Right atrium auricular region (tissue), 2 donors: ENCODE results near the gene ADARB2. TPM values are rescaled to one million over a fixed set of nuclear protein-coding genes. Genes with fewer than 3 reads are reported as not detected.

Experiments used
- DNase-seq: peaks from one replicate; pipeline ENCODE4 v3.0.0-alpha.2; 2019; ENCODE audit warnings: low spot score
- H3K27ac ChIP-seq, 2 donors: fragments of 200-600 bp; sonication (generic); 1 replicate in 1 of 2; 2 replicates in 1 of 2; pipeline ENCODE4 v1.5.1; 2016 to 2019
- H3K27me3 ChIP-seq, 2 donors: fragments of 200-600 bp; sonication (generic); one replicate each; pipeline versions ENCODE4 v1.5.1 to v1.6.0; 2017 to 2019
- H3K36me3 ChIP-seq: fragments of 200-600 bp; sonication (generic); one replicate; pipeline ENCODE4 v1.5.1; 2016
- H3K4me1 ChIP-seq, 2 donors: fragments of 200-600 bp; sonication (generic); one replicate each; pipeline versions ENCODE4 v1.5.1 to v1.6.0; 2017 to 2019
- H3K4me3 ChIP-seq, 2 donors: fragments of 200-600 bp; sonication (generic); 1 replicate in 1 of 2; 2 replicates in 1 of 2; pipeline ENCODE4 v1.5.1; 2017 to 2019; ENCODE audit warnings: mild to moderate bottlenecking in 1 of 2, moderate library complexity in 1 of 2
- H3K9me3 ChIP-seq, 2 donors: fragments of 200-600 bp; sonication (generic); one replicate each; pipeline ENCODE4 v1.5.1; 2019
- total RNA-seq, 2 donors: library from RNA; depleted of rRNA; stranded (reverse); fragments of >200 nt; gene quantifications; one replicate each; pipeline ENCODE4 v1.1.0, GENCODE V29; 2016
- TF ChIP-seq, protein P1 (sequence below), 2 donors: fragments of 200-600 bp; sonication (generic); IDR thresholded peaks; one replicate each; pipeline ENCODE4 v1.5.1; 2019; ENCODE audit warnings: antibody characterized with exemption in 2 of 2

Gene ADARB2
- total RNA-seq, 2 donors from 2014 or later, result 0.33 to 0.71 TPM

DNA sequence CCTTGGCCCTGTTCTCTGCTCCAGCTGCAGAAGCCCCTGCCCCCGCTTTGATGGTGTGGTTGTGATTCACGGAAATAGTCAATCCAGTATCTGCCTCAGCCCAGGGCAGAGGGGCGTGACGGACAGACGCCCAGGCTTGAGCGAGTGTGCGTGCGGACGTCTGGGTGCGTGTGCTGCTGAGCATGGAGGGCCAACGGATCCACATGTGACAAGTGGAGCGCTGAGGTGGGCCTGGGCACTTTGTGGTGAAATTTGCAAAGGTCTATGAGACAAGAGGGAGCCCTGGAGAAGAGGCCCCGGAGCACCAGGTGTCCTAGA lies 586.7 kb downstream of the ADARB2 start:
- DNase-seq, result no peak

DNA sequence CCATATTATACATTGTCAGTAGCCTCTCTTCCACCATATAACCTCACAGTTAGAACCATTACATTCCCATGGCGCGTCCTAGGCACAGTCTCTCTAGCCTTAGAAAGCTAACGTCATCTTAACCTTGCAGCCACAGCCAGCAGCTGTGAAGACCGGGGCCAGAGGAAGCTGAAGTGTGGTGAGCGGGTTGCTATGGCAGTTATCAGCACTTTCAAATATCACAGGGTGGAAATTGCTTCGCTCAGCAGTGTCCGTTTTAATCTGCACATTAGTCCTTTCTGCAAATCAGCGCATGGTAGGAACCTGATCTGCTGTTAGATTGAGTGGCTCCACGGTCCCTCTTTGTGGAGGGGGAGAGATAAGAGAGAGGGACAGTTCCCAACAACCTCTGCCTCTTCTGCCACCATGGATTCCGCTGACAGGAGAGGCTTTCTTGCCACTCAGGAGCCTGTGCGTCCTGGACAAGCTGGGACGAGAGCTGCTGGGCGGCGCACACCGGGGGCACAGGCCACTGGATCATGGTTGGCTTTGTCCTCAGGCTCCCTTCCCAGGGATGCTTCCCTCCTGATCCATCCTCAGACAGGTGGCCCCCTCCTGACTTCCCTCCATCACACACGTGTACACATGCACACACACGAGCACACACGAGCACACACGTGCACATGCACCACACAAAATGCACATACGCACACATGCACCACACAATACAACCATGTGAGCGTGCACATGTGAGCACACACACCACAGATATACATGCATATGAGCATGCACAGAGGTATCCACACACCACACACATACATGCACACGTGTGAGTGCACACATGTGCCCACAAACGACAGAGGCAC lies 587.3 kb downstream of the ADARB2 start:
- Histone ChIP-seq H3K27ac (no peak overlapping the region), H3K9me3 (peaks cover 0 to 17% of the 10 kb centered on the region in 2 donors), H3K27me3 (no peaks in the 10 kb centered on the region), H3K36me3 (no peaks in the 10 kb centered on the region), H3K4me1 (peaks cover 0 to 7% of the 10 kb centered on the region in 2 donors), H3K4me3 (no peak overlapping the region)
- DNase-seq, result peak; percentile 54
- TF ChIP-seq, protein P1, sequence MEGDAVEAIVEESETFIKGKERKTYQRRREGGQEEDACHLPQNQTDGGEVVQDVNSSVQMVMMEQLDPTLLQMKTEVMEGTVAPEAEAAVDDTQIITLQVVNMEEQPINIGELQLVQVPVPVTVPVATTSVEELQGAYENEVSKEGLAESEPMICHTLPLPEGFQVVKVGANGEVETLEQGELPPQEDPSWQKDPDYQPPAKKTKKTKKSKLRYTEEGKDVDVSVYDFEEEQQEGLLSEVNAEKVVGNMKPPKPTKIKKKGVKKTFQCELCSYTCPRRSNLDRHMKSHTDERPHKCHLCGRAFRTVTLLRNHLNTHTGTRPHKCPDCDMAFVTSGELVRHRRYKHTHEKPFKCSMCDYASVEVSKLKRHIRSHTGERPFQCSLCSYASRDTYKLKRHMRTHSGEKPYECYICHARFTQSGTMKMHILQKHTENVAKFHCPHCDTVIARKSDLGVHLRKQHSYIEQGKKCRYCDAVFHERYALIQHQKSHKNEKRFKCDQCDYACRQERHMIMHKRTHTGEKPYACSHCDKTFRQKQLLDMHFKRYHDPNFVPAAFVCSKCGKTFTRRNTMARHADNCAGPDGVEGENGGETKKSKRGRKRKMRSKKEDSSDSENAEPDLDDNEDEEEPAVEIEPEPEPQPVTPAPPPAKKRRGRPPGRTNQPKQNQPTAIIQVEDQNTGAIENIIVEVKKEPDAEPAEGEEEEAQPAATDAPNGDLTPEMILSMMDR (IDR thresholded peaks at IDR 0.05), result no peak

More for the DNA sequence above, 586.7 kb downstream of the ADARB2 start:
- H3K4me3 ChIP-seq, result no peak overlapping the region
- no peak overlapping the region for H3K27ac ChIP-seq
- TF ChIP-seq, protein P1 (IDR thresholded peaks at IDR 0.05), result no peak
- H3K27me3 ChIP-seq, result no peaks in the 10 kb centered on the region
- no peaks in the 10 kb centered on the region for H3K36me3 ChIP-seq
- H3K9me3 ChIP-seq, result peaks cover 0 to 11% of the 10 kb centered on the region in 2 donors
- peaks cover 0 to 7% of the 10 kb centered on the region in 2 donors for H3K4me1 ChIP-seq

DNA sequence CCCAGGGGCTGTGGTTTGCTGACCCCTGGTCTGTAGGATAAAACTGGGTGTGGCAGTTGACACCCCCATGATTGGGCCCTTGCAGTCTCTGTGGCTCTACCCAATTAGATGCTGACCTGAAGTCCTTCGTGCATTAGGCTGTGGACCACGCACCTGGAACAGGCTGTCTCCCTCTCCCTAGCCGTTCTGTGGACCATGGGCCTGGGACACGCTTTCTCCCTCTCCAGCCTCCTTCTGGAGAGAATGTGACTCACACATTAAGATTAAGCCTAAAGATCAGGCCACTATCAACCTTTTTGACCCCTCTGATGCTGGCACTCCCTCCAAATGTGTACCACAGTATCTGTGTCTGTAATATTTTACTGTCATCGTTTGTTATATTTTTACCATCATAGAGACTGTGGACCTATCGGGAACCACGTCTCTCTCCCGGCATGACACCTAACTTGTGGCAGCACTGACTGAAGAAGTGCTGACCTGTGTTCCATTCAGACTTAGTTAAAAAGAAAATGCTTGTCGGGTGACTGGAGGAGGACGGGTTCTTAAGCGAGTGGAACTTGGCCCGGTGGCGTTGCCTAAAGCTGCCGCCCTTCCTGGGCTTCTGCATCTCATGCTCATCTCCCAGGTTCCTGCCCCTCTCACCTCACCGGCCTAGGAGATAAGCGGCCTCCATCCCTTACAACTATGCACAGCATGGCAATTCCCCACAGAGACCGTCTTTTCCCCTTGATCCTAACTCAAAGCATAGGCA lies 588.3 kb downstream of the ADARB2 start:
- H3K27ac ChIP-seq, result no peak overlapping the region
- TF ChIP-seq, protein P1 (IDR thresholded peaks at IDR 0.05), result no peak
- peaks cover 0 to 20% of the 10 kb centered on the region in 2 donors for H3K9me3 ChIP-seq
- no peaks in the 10 kb centered on the region for H3K27me3 ChIP-seq
- no peaks in the 10 kb centered on the region for H3K36me3 ChIP-seq
- peaks cover 0 to 7% of the 10 kb centered on the region in 2 donors for H3K4me1 ChIP-seq
- H3K4me3 ChIP-seq, result no peak overlapping the region
- peak; percentile 21 for DNase-seq

DNA sequence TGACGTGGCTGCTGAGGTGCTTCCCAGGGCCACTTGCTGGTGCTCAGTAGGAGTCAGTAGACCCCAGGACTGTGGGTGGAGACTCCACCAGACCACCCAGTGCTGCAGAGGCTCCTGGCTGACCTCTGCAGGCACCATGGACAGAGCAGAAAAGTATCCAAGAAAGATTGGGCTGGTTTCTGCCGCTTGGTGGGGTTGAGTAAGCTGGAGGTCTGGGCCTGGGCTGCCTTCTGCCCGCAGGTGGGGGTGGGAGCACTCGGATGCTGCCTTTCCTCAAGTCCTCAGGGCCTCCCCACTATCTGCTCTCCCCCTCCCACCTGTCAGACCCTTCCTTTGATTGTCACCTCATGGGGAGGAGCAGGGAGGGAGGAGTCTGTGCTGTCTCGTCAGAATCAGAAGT lies 589.5 kb downstream of the ADARB2 start:
- H3K9me3 ChIP-seq, result peaks cover 0 to 20% of the 10 kb centered on the region in 2 donors

DNA sequence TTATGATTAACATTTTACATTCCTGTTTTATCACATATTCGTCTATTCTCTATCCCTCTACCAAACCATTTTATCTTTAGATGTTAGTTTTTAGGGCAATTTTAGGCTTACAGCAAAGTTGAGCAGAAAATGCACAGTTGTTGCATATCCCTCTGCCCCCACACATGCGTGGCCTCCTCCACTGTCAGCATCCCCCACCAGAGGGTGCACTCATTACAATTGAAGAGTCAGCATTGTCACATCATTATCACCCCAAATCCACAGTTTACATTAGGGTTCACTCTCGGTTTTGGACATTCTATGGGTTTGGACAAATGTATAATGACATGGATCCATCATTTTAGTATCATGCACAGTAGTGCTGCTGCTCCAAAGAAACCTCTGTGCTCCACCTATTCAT lies 594.7 kb downstream of the ADARB2 start:
- TF ChIP-seq, protein P1 (IDR thresholded peaks at IDR 0.05), result no peak
- no peaks in the 10 kb centered on the region for H3K4me1 ChIP-seq
- H3K27me3 ChIP-seq, result no peaks in the 10 kb centered on the region
- no peak for DNase-seq
- H3K4me3 ChIP-seq, result no peak overlapping the region
- H3K36me3 ChIP-seq, result no peaks in the 10 kb centered on the region
- H3K27ac ChIP-seq, result no peak overlapping the region
- peaks cover 0 to 32% of the 10 kb centered on the region in 2 donors for H3K9me3 ChIP-seq

More for the DNA sequence above, 589.5 kb downstream of the ADARB2 start:
- Histone ChIP-seq H3K4me3 (no peak overlapping the region), H3K27me3 (no peaks in the 10 kb centered on the region), H3K27ac (no peak overlapping the region), H3K4me1 (peaks cover 0 to 7% of the 10 kb centered on the region in 2 donors), H3K36me3 (no peaks in the 10 kb centered on the region)
- no peak for DNase-seq
- TF ChIP-seq, protein P1 (IDR thresholded peaks at IDR 0.05), result no peak
